GM23338 (cell line): ENCODE data around the gene SLX4IP. TPM values are rescaled to one million over a fixed set of nuclear protein-coding genes. Genes with fewer than 3 reads are reported as not detected.

Experiments used
- ATAC-seq: fragments of 200-7000 bp; cut with Tn5 transposase; 3 replicates; pipeline ENCODE4 v1.9.1; 2020
- DNase-seq: peaks from one replicate; pipeline ENCODE4 v3.0.0-alpha.2; 2015; ENCODE audit warnings: low spot score
- H2AFZ ChIP-seq: fragments of 200-600 bp; sonication (generic); 2 replicates; pipeline ENCODE4 v1.8.0; 2016; ENCODE audit warnings: antibody characterized with exemption, mild to moderate bottlenecking, moderate library complexity
- H3F3A ChIP-seq: fragments of 200-600 bp; sonication (generic); replicated peaks from 2 replicates; pipeline ENCODE4 v1.8.0; 2017; ENCODE audit warnings: antibody characterized with exemption, mixed run types, low read depth
- H3K27ac ChIP-seq: fragments of 200-600 bp; sonication (generic); 2 replicates; pipeline ENCODE4 v1.6.1; 2016; ENCODE audit warnings: low read depth
- H3K27me3 ChIP-seq: fragments of 200-600 bp; sonication (generic); 2 replicates; pipeline ENCODE4 v1.8.0; 2016; ENCODE audit warnings: mild to moderate bottlenecking, mixed run types, moderate library complexity; ENCODE audit not compliant: insufficient read depth
- H3K36me3 ChIP-seq: fragments of 200-600 bp; sonication (generic); 2 replicates; pipeline ENCODE4 v1.8.0; 2016; ENCODE audit warnings: mild to moderate bottlenecking; ENCODE audit not compliant: insufficient read depth
- H3K4me1 ChIP-seq: fragments of 200-600 bp; sonication (generic); 2 replicates; pipeline ENCODE4 v1.8.0; 2016; ENCODE audit warnings: mild to moderate bottlenecking, moderate library complexity; ENCODE audit not compliant: insufficient read depth
- H3K4me2 ChIP-seq: fragments of 200-600 bp; sonication (generic); 2 replicates; pipeline ENCODE4 v1.7.1; 2017; ENCODE audit warnings: mixed run types
- H3K4me3 ChIP-seq: fragments of 200-600 bp; sonication (generic); 2 replicates; pipeline ENCODE4 v1.6.1; 2016; ENCODE audit warnings: mixed run types
- H3K79me2 ChIP-seq: fragments of 200-600 bp; sonication (generic); replicated peaks from 2 replicates; pipeline ENCODE4 v1.8.0; 2017; ENCODE audit warnings: mild to moderate bottlenecking; ENCODE audit not compliant: insufficient read depth
- H3K9me2 ChIP-seq: fragments of 200-600 bp; sonication (generic); 2 replicates; pipeline ENCODE4 v1.8.0; 2017; ENCODE audit not compliant: insufficient read depth
- H4K20me1 ChIP-seq: fragments of 200-600 bp; sonication (generic); replicated peaks from 2 replicates; pipeline ENCODE4 v1.8.0; 2017; ENCODE audit warnings: mild to moderate bottlenecking; ENCODE audit not compliant: insufficient read depth
- H3K27ac Mint-ChIP-seq: 2 replicates; pipeline ENCODE4 v1.8.0; 2020; ENCODE audit warnings: inconsistent platforms, mild to moderate bottlenecking, moderate library complexity, mixed read lengths
- H3K27me3 Mint-ChIP-seq: 3 replicates; pipeline ENCODE4 v1.8.0; 2022; ENCODE audit warnings: low read depth, mild to moderate bottlenecking, moderate library complexity, mixed read lengths, inconsistent platforms; ENCODE audit not compliant: insufficient read depth, poor library complexity
- H3K36me3 Mint-ChIP-seq: 3 replicates; pipeline ENCODE4 v1.8.0; 2021; ENCODE audit warnings: low read depth, mild to moderate bottlenecking, inconsistent platforms, moderate library complexity, mixed read lengths
- H3K4me1 Mint-ChIP-seq: 3 replicates; pipeline ENCODE4 v1.8.0; 2020; ENCODE audit warnings: mild to moderate bottlenecking, inconsistent platforms, mixed read lengths
- H3K4me3 Mint-ChIP-seq: 3 replicates; pipeline ENCODE4 v1.8.0; 2021; ENCODE audit warnings: moderate library complexity, mild to moderate bottlenecking, inconsistent platforms, mixed read lengths
- H3K9me3 Mint-ChIP-seq: 3 replicates; pipeline ENCODE4 v1.8.0; 2020; ENCODE audit warnings: moderate library complexity, mild to moderate bottlenecking, inconsistent platforms, mixed read lengths
- CREB1 ChIP-seq: fragments of 250-450 bp; sonication (Bioruptor Pico); IDR thresholded peaks from 2 replicates; pipeline ENCODE4 v1.5.0; 2020; ENCODE audit warnings: low read depth, mild to moderate bottlenecking, moderate library complexity
- EZH2 ChIP-seq: fragments of 200-600 bp; sonication (generic); IDR thresholded peaks from one replicate; pipeline ENCODE4 v1.8.0; 2017; ENCODE audit warnings: antibody characterized with exemption, mild to moderate bottlenecking, low read depth; ENCODE audit not compliant: unreplicated experiment
- EZH2phosphoT487 ChIP-seq: fragments of 200-600 bp; sonication (generic); IDR thresholded peaks from one replicate; pipeline ENCODE4 v1.8.1; 2018; ENCODE audit warnings: antibody characterized with exemption; ENCODE audit not compliant: unreplicated experiment
- JUNB ChIP-seq: IDR thresholded peaks from one replicate; pipeline ENCODE4 v1.6.1; 2016; ENCODE audit warnings: antibody characterized with exemption; ENCODE audit not compliant: unreplicated experiment
- NANOG ChIP-seq: IDR thresholded peaks from 2 replicates; pipeline ENCODE4 v1.6.1; 2016; ENCODE audit warnings: antibody characterized with exemption, borderline replicate concordance
- POLR2AphosphoS5 ChIP-seq: IDR thresholded peaks from 2 replicates; pipeline ENCODE4 v1.6.1; 2016; ENCODE audit warnings: antibody characterized with exemption, low read depth
- STAT1 ChIP-seq: IDR thresholded peaks from one replicate; pipeline ENCODE4 v1.6.1; 2016; ENCODE audit warnings: antibody characterized with exemption; ENCODE audit not compliant: unreplicated experiment
- ZNF114 ChIP-seq: fragments of 250-450 bp; sonication (Bioruptor Pico); IDR thresholded peaks from 2 replicates; pipeline ENCODE4 v1.5.0; 2020; ENCODE audit warnings: mild to moderate bottlenecking, moderate library complexity
- ZNF331 ChIP-seq: fragments of 250-450 bp; sonication (Bioruptor Pico); IDR thresholded peaks from 2 replicates; pipeline ENCODE4 v1.5.0; 2020; ENCODE audit warnings: low read depth, mild to moderate bottlenecking, moderate library complexity
- polyA plus RNA-seq: library from polyadenylated mRNA; unstranded; fragments of >200 nt; fragmentation: Nextera tagmentation; extraction: Ambion mirVana; gene quantifications from 2 replicates; pipeline ENCODE4 v1.2.1, GENCODE V29; 2016
- total RNA-seq: library from RNA; depleted of rRNA; stranded (reverse); fragments of >200 nt; shearing (Covaris generic); gene quantifications from 2 replicates; pipeline ENCODE4 v1.2.3, GENCODE V29; 2014
- TF ChIP-seq, protein P1 (sequence below): IDR thresholded peaks from 2 replicates; pipeline ENCODE4 v1.6.1; 2016; ENCODE audit warnings: antibody characterized with exemption
- TF ChIP-seq, protein P2 (sequence below), 2 experiments: fragments of 200-600 bp in 1 of 2; sonication (generic) in 1 of 2; conservative IDR thresholded peaks; 2 replicates each; pipeline versions ENCODE4 v1.5.1 to v1.6.1; 2016 to 2017; ENCODE audit warnings: antibody characterized with exemption in 2 of 2, low read depth in 2 of 2, mild to moderate bottlenecking in 2 of 2, moderate library complexity in 1 of 2
- TF ChIP-seq, protein P3 (sequence below): fragments of 250-450 bp; sonication (Bioruptor Pico); IDR thresholded peaks from 2 replicates; pipeline ENCODE4 v1.5.0; 2020; ENCODE audit warnings: mild to moderate bottlenecking, moderate library complexity
- TF ChIP-seq, protein P4 (sequence below): IDR thresholded peaks from one replicate; pipeline ENCODE4 v1.6.1; 2018; ENCODE audit warnings: antibody characterized with exemption; ENCODE audit not compliant: unreplicated experiment

SLX4IP gene
- total and polyA plus RNA-seq, 2 experiments from 2014 or later: 9.1 to 9.8 TPM

DNA sequence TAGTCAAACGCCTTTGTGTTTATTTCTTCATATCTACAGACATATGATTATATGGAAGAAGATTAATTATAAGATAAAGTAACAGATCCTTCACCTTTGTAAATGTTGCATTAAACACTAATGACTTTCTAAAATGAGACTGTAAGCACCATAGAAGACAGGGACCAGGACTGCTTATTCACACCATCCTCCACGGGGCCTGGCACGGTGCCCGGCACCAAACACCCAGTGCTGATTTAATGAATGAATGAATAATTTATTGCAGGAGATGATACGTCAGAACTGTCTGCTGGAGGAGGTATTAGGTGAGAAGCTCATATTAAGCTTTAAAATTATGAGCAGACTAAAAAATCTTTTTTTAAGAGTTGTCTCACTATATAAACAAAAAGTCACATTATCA, 88.3 kb downstream of the SLX4IP start:
- Histone ChIP-seq H3K4me2 (no peak overlapping the region), H3K27ac (no peak overlapping the region), H3K9me2 (no peaks in the 10 kb centered on the region), H3K27me3 (no peaks in the 10 kb centered on the region), H3K4me1 (peaks cover 35% of the 10 kb centered on the region), H3K36me3 (no peaks in the 10 kb centered on the region), H3K79me2 (peaks cover 6% of the 10 kb centered on the region; the same call in 1 of the 2 replicates), H4K20me1 (no peaks in the 10 kb centered on the region), H3F3A (no peaks in the 10 kb centered on the region), H2AFZ (no peak overlapping the region), H3K4me3 (no peak overlapping the region)
- no peak overlapping the region for H3K27ac Mint-ChIP-seq
- H3K4me1 Mint-ChIP-seq: peaks cover 52% of the 10 kb centered on the region
- TF ChIP-seq, protein P1, sequence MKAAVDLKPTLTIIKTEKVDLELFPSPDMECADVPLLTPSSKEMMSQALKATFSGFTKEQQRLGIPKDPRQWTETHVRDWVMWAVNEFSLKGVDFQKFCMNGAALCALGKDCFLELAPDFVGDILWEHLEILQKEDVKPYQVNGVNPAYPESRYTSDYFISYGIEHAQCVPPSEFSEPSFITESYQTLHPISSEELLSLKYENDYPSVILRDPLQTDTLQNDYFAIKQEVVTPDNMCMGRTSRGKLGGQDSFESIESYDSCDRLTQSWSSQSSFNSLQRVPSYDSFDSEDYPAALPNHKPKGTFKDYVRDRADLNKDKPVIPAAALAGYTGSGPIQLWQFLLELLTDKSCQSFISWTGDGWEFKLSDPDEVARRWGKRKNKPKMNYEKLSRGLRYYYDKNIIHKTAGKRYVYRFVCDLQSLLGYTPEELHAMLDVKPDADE: no peak
- TF ChIP-seq STAT1 (no peak), CREB1 (CRISPR knock-in tag) (no peak), ZNF331 (no peak), EZH2 (no peak), ZNF114 (no peak), NANOG (no peak), POLR2AphosphoS5 (no peak), JUNB (no peak), EZH2phosphoT487 (no peak)
- TF ChIP-seq, protein P2, sequence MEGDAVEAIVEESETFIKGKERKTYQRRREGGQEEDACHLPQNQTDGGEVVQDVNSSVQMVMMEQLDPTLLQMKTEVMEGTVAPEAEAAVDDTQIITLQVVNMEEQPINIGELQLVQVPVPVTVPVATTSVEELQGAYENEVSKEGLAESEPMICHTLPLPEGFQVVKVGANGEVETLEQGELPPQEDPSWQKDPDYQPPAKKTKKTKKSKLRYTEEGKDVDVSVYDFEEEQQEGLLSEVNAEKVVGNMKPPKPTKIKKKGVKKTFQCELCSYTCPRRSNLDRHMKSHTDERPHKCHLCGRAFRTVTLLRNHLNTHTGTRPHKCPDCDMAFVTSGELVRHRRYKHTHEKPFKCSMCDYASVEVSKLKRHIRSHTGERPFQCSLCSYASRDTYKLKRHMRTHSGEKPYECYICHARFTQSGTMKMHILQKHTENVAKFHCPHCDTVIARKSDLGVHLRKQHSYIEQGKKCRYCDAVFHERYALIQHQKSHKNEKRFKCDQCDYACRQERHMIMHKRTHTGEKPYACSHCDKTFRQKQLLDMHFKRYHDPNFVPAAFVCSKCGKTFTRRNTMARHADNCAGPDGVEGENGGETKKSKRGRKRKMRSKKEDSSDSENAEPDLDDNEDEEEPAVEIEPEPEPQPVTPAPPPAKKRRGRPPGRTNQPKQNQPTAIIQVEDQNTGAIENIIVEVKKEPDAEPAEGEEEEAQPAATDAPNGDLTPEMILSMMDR (conservative IDR thresholded peaks at IDR 0.05; ENCODE audit: low read depth in 2 of 2): no peak
- TF ChIP-seq, protein P3, sequence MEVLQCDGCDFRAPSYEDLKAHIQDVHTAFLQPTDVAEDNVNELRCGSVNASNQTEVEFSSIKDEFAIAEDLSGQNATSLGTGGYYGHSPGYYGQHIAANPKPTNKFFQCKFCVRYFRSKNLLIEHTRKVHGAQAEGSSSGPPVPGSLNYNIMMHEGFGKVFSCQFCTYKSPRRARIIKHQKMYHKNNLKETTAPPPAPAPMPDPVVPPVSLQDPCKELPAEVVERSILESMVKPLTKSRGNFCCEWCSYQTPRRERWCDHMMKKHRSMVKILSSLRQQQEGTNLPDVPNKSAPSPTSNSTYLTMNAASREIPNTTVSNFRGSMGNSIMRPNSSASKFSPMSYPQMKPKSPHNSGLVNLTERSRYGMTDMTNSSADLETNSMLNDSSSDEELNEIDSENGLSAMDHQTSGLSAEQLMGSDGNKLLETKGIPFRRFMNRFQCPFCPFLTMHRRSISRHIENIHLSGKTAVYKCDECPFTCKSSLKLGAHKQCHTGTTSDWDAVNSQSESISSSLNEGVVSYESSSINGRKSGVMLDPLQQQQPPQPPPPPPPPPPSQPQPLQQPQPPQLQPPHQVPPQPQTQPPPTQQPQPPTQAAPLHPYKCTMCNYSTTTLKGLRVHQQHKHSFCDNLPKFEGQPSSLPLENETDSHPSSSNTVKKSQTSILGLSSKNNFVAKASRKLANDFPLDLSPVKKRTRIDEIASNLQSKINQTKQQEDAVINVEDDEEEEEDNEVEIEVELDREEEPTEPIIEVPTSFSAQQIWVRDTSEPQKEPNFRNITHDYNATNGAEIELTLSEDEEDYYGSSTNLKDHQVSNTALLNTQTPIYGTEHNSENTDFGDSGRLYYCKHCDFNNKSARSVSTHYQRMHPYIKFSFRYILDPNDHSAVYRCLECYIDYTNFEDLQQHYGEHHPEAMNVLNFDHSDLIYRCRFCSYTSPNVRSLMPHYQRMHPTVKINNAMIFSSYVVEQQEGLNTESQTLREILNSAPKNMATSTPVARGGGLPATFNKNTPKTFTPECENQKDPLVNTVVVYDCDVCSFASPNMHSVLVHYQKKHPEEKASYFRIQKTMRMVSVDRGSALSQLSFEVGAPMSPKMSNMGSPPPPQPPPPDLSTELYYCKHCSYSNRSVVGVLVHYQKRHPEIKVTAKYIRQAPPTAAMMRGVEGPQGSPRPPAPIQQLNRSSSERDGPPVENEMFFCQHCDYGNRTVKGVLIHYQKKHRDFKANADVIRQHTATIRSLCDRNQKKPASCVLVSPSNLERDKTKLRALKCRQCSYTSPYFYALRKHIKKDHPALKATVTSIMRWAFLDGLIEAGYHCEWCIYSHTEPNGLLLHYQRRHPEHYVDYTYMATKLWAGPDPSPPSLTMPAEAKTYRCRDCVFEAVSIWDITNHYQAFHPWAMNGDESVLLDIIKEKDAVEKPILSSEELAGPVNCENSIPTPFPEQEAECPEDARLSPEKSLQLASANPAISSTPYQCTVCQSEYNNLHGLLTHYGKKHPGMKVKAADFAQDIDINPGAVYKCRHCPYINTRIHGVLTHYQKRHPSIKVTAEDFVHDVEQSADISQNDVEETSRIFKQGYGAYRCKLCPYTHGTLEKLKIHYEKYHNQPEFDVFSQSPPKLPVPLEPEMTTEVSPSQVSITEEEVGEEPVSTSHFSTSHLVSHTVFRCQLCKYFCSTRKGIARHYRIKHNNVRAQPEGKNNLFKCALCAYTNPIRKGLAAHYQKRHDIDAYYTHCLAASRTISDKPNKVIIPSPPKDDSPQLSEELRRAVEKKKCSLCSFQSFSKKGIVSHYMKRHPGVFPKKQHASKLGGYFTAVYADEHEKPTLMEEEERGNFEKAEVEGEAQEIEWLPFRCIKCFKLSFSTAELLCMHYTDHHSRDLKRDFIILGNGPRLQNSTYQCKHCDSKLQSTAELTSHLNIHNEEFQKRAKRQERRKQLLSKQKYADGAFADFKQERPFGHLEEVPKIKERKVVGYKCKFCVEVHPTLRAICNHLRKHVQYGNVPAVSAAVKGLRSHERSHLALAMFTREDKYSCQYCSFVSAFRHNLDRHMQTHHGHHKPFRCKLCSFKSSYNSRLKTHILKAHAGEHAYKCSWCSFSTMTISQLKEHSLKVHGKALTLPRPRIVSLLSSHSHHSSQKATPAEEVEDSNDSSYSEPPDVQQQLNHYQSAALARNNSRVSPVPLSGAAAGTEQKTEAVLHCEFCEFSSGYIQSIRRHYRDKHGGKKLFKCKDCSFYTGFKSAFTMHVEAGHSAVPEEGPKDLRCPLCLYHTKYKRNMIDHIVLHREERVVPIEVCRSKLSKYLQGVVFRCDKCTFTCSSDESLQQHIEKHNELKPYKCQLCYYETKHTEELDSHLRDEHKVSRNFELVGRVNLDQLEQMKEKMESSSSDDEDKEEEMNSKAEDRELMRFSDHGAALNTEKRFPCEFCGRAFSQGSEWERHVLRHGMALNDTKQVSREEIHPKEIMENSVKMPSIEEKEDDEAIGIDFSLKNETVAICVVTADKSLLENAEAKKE (CRISPR knock-in tag): no peak
- TF ChIP-seq, protein P4, sequence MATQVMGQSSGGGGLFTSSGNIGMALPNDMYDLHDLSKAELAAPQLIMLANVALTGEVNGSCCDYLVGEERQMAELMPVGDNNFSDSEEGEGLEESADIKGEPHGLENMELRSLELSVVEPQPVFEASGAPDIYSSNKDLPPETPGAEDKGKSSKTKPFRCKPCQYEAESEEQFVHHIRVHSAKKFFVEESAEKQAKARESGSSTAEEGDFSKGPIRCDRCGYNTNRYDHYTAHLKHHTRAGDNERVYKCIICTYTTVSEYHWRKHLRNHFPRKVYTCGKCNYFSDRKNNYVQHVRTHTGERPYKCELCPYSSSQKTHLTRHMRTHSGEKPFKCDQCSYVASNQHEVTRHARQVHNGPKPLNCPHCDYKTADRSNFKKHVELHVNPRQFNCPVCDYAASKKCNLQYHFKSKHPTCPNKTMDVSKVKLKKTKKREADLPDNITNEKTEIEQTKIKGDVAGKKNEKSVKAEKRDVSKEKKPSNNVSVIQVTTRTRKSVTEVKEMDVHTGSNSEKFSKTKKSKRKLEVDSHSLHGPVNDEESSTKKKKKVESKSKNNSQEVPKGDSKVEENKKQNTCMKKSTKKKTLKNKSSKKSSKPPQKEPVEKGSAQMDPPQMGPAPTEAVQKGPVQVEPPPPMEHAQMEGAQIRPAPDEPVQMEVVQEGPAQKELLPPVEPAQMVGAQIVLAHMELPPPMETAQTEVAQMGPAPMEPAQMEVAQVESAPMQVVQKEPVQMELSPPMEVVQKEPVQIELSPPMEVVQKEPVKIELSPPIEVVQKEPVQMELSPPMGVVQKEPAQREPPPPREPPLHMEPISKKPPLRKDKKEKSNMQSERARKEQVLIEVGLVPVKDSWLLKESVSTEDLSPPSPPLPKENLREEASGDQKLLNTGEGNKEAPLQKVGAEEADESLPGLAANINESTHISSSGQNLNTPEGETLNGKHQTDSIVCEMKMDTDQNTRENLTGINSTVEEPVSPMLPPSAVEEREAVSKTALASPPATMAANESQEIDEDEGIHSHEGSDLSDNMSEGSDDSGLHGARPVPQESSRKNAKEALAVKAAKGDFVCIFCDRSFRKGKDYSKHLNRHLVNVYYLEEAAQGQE: no peak
- H3K36me3 Mint-ChIP-seq: peaks cover 3% of the 10 kb centered on the region; the same call in 1 of the 3 replicates
- DNase-seq (no peak), ATAC-seq (no peak)
- no peak overlapping the region for H3K4me3 Mint-ChIP-seq
- H3K9me3 Mint-ChIP-seq: no peaks in the 10 kb centered on the region
- peaks cover 3% of the 10 kb centered on the region for H3K27me3 Mint-ChIP-seq
